Endothelial cell of umbilical vein (primary cell): Measurements from ENCODE around the gene MRPL21. TPM values are rescaled to one million over a fixed set of nuclear protein-coding genes. Genes with fewer than 3 reads are reported as not detected.

ENCODE experiments used
- BruUV-seq: library from RNA; stranded (reverse); fragments of 400-500 nt; replicated peaks from 2 replicates; lab custom pipeline; 2021; lab: Mats Ljungman, UMichigan
- CTCF ChIA-PET: fragments of 300-600, 350-600 bp; sonication (Branson Sonifier 250); formaldehyde crosslinking; loops from one replicate; lab custom pipeline; 2021; ENCODE audit warnings: antibody characterized with exemption, inconsistent platforms; lab: Charles Lee
- POLR2A ChIA-PET: fragments of 300-600, 350-600 bp; sonication (Branson Sonifier 250); formaldehyde crosslinking; loops from one replicate; lab custom pipeline; 2021; ENCODE audit warnings: antibody characterized with exemption, inconsistent platforms; lab: Charles Lee
- DNase-seq: peaks from one replicate; pipeline ENCODE4 v3.0.0-alpha.2; 2011; ENCODE audit warnings: low read depth, low spot score
- FAIRE-seq: peaks from 2 replicates; lab custom pipeline; 2011; peaks lifted over from hg19 to GRCh38; lab: Jason Lieb, UNC
- H2AFZ ChIP-seq: 2 replicates; pipeline ENCODE4 v1.6.0; 2012; ENCODE audit warnings: low read depth, low read length, control low read depth, inconsistent platforms
- H3K27ac ChIP-seq: 2 replicates; pipeline ENCODE4 v1.5.1; 2011; ENCODE audit warnings: low read depth, mild to moderate bottlenecking, control low read depth, low read length, moderate library complexity; ENCODE audit not compliant: insufficient read depth
- H3K27me3 ChIP-seq, 2 experiments: 2 replicates each; pipeline versions ENCODE4 v1.6.0 to v1.6.1; 2011; ENCODE audit warnings: low read length in 2 of 2, mixed read lengths in 1 of 2; ENCODE audit not compliant: control insufficient read depth in 2 of 2, insufficient read depth in 2 of 2
- H3K36me3 ChIP-seq, 2 experiments: 2 replicates in 1 of 2; 3 replicates in 1 of 2; pipeline ENCODE4 v1.5.1; 2011; ENCODE audit warnings: low read length in 2 of 2, mild to moderate bottlenecking in 1 of 2, moderate library complexity in 1 of 2; ENCODE audit not compliant: control insufficient read depth in 2 of 2, insufficient read depth in 2 of 2; ENCODE audit errors: extremely low read depth in 1 of 2
- H3K4me1 ChIP-seq: 3 replicates; pipeline ENCODE4 v1.5.1; 2011; ENCODE audit warnings: mild to moderate bottlenecking, low read length; ENCODE audit not compliant: control insufficient read depth, insufficient read depth; ENCODE audit errors: extremely low read depth
- H3K4me2 ChIP-seq: 2 replicates; pipeline ENCODE4 v1.6.1; 2011; ENCODE audit warnings: low read length, control low read depth, mixed read lengths; ENCODE audit not compliant: insufficient read depth
- H3K4me3 ChIP-seq, 3 experiments: fragments of 200-600 bp in 1 of 3; sonication (generic), shearing (Covaris generic) in 1 of 3; replicated peaks in 1 of 3; 2 replicates each; pipeline ENCODE4 v1.5.1; 2011 to 2016; ENCODE audit warnings: control low read depth in 3 of 3, low read length in 3 of 3, mild to moderate bottlenecking in 2 of 3, inconsistent platforms in 1 of 3, low read depth in 1 of 3, moderate library complexity in 1 of 3; ENCODE audit not compliant: insufficient read depth in 1 of 3
- H3K79me2 ChIP-seq: 2 replicates; pipeline ENCODE4 v1.6.0; 2012; ENCODE audit warnings: low read length, inconsistent platforms; ENCODE audit not compliant: control insufficient read depth, insufficient read depth
- H3K9ac ChIP-seq: replicated peaks from 2 replicates; pipeline ENCODE3; 2011; ENCODE audit warnings: low read length, control low read depth; ENCODE audit not compliant: insufficient read depth; ENCODE audit errors: extremely low read depth
- H3K9me1 ChIP-seq: replicated peaks from 3 replicates; pipeline ENCODE4 v1.6.0; 2011; ENCODE audit warnings: mild to moderate bottlenecking, low read length; ENCODE audit not compliant: control insufficient read depth, insufficient read depth; ENCODE audit errors: extremely low read depth
- H3K9me3 ChIP-seq: replicated peaks from 2 replicates; pipeline ENCODE4 v1.5.1; 2012; ENCODE audit warnings: low read length, inconsistent platforms; ENCODE audit not compliant: control insufficient read depth, insufficient read depth
- H4K20me1 ChIP-seq: replicated peaks from 2 replicates; pipeline ENCODE3; 2011; ENCODE audit warnings: mild to moderate bottlenecking, low read length; ENCODE audit not compliant: control insufficient read depth, insufficient read depth; ENCODE audit errors: extremely low read depth
- EZH2 ChIP-seq: IDR thresholded peaks from 2 replicates; pipeline ENCODE4 v1.6.1; 2012; ENCODE audit warnings: borderline replicate concordance, low read depth, mild to moderate bottlenecking, moderate library complexity, low read length, inconsistent platforms; ENCODE audit not compliant: severe bottlenecking
- FOS ChIP-seq: IDR thresholded peaks from 2 replicates; pipeline ENCODE4 v1.6.1; 2011; ENCODE audit warnings: mild to moderate bottlenecking, low read length, moderate library complexity, borderline replicate concordance; ENCODE audit not compliant: insufficient read depth
- GATA2 ChIP-seq: IDR thresholded peaks from 2 replicates; pipeline ENCODE4 v1.7.0; 2011; ENCODE audit warnings: low read depth, mild to moderate bottlenecking, moderate library complexity, mixed read lengths, low read length; ENCODE audit not compliant: insufficient read length, insufficient read depth
- JUN ChIP-seq: IDR thresholded peaks from 2 replicates; pipeline ENCODE4 v1.6.1; 2011; ENCODE audit warnings: borderline replicate concordance, low read depth; ENCODE audit not compliant: insufficient read length, insufficient read depth
- MYC ChIP-seq: IDR thresholded peaks from one replicate; pipeline ENCODE4 v1.6.1; 2011; ENCODE audit warnings: mild to moderate bottlenecking, low read depth, low read length
- POLR2A ChIP-seq: IDR thresholded peaks from 2 replicates; pipeline ENCODE4 v1.6.1; 2012; ENCODE audit warnings: low read depth, mild to moderate bottlenecking, control low read depth, low read length
- POLR2AphosphoS5 ChIP-seq: IDR thresholded peaks from 2 replicates; pipeline ENCODE4 v1.6.1; 2012; ENCODE audit warnings: low read depth, mild to moderate bottlenecking, control low read depth, low read length, moderate library complexity; ENCODE audit not compliant: insufficient read depth
- dilution Hi-C: fragments of 300-500 bp; cut with MboI; formaldehyde crosslinking; loops from one replicate; pipeline ENCODE4 v1.15.0; 2019; ENCODE audit warnings: low sequenced_read_pairs; ENCODE audit not compliant: extremely low pct_ligation_motif_present
- intact Hi-C: fragments of 100-400 bp; cut with micrococcal nuclease; formaldehyde crosslinking; loops from one replicate; pipeline ENCODE4 v1.10.0; 2022
- polyA plus RNA-seq, 4 experiments: library from polyadenylated mRNA; depleted of rRNA in 3 of 4; stranded (reverse) in 3 of 4; unstranded in 1 of 4; fragments of >200 nt; gene quantifications; 2 replicates each; pipeline versions ENCODE4 v1.2.1 to v1.2.3, GENCODE V29; 2011 to 2012; ENCODE audit warnings: missing spikeins in 1 of 4
- total RNA-seq: library from RNA; stranded (reverse); gene quantifications from 2 replicates; pipeline ENCODE4 v1.2.3, GENCODE V29; 2021
- TF ChIP-seq, protein P1 (sequence below), 2 donors: IDR thresholded peaks; 1 replicate in 1 of 2; 2 replicates in 1 of 2; pipeline ENCODE4 v1.5.1; 2011; ENCODE audit warnings: low read length in 2 of 2, mild to moderate bottlenecking in 2 of 2, moderate library complexity in 2 of 2, control low read depth in 1 of 2, inconsistent platforms in 1 of 2, low read depth in 1 of 2; ENCODE audit not compliant: insufficient read depth in 1 of 2; ENCODE audit errors: extremely low read depth in 1 of 2
- TF ChIP-seq, protein P2 (sequence below): IDR thresholded peaks from 2 replicates; pipeline ENCODE4 v1.6.1; 2011; ENCODE audit not compliant: insufficient read depth, insufficient read length

MRPL21 gene
- total and polyA plus RNA-seq, 2 donors (not counting 3 experiments of a cell fraction or from before 2014, with no cell fraction given) = 52.2 to 65.5 TPM

DNA sequence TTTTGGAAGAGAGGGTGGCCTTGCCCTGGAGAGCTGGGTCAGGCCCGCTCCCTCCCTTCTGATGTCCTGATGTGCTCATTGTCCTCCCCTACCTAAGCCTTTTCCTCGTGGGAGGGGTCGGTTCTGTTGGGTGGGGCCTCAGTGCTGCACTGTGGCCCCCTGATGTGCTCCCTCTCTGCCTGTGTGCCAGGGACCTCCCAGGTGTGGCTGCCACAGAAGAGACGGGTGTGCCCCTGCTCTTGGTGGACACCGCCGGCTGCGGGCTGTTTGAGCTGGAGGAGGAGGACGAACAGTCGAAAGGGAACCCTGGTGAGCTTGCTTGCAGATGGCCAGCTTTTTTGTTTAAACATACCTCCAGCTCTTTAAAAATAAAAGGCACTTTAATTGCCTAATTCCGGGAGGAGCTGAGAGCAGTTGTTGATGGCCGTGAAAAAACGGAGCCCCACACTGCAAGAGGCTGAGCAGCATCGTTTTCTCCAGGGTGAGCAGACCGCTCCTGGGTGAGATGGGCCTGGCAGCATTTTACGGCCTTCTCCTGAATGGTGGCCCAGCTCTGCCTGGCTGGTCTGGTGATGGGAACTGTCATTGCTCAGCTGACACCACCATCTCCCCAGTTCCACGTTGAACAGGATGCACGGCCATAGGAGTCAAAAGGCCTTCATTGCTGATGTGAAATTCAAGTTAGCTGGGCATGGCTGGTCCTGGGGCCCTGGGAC lies 30.1 kb upstream of the MRPL21 start:
- no peaks in the 10 kb centered on the region for H3K9me3 ChIP-seq
- ChIA-PET POLR2A (no interaction called here), CTCF (interaction anchor here (0.7 to 1.4 kb wide), 2 partner anchors 49 to 110 kb away, joined by 3 read pairs; no protein-coding TSS in a partner anchor)
- no peak overlapping the region for H3K4me3 ChIP-seq
- TF ChIP-seq POLR2AphosphoS5 = no peak
- TF ChIP-seq MYC = no peak
- no peak for TF ChIP-seq GATA2
- TF ChIP-seq JUN = no peak
- TF ChIP-seq, protein P1, sequence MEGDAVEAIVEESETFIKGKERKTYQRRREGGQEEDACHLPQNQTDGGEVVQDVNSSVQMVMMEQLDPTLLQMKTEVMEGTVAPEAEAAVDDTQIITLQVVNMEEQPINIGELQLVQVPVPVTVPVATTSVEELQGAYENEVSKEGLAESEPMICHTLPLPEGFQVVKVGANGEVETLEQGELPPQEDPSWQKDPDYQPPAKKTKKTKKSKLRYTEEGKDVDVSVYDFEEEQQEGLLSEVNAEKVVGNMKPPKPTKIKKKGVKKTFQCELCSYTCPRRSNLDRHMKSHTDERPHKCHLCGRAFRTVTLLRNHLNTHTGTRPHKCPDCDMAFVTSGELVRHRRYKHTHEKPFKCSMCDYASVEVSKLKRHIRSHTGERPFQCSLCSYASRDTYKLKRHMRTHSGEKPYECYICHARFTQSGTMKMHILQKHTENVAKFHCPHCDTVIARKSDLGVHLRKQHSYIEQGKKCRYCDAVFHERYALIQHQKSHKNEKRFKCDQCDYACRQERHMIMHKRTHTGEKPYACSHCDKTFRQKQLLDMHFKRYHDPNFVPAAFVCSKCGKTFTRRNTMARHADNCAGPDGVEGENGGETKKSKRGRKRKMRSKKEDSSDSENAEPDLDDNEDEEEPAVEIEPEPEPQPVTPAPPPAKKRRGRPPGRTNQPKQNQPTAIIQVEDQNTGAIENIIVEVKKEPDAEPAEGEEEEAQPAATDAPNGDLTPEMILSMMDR (IDR thresholded peaks at IDR 0.05; ENCODE audit: extremely low read depth in 1 of 2, insufficient read depth in 1 of 2, low read depth in 1 of 2, low read length in 2 of 2) = no peak
- no peak for TF ChIP-seq FOS
- TF ChIP-seq POLR2A = no peak
- no peak for TF ChIP-seq EZH2
- TF ChIP-seq, protein P2, sequence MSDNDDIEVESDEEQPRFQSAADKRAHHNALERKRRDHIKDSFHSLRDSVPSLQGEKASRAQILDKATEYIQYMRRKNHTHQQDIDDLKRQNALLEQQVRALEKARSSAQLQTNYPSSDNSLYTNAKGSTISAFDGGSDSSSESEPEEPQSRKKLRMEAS = no peak
- no peak for DNase-seq
- no TSS peak for BruUV-seq
- intact Hi-C loops = no loop called here
- no peaks in the 10 kb centered on the region for H3K79me2 ChIP-seq
- dilution Hi-C loops = no loop called here
- H3K9me1 ChIP-seq = no peaks in the 10 kb centered on the region
- no peaks in the 10 kb centered on the region for H3K27me3 ChIP-seq
- no peaks in the 10 kb centered on the region for H3K4me1 ChIP-seq
- H3K27ac ChIP-seq = no peak overlapping the region
- FAIRE-seq = no peak
- no peak overlapping the region for H3K9ac ChIP-seq
- no peaks in the 10 kb centered on the region for H4K20me1 ChIP-seq
- no peak overlapping the region for H3K4me2 ChIP-seq
- H3K36me3 ChIP-seq = peaks cover 0 to 55% of the 10 kb centered on the region in 2 experiments
- no peak overlapping the region for H2AFZ ChIP-seq
